Kidney (tissue), 14 donors: Measurements from ENCODE around the gene COL6A1. TPM values are rescaled to one million over a fixed set of nuclear protein-coding genes. Genes with fewer than 3 reads are reported as not detected.

Source experiments
- DNase-seq, 5 donors: peaks; one replicate each; pipeline ENCODE4 v3.0.0-alpha.2; 2013 to 2020
- FAIRE-seq: peaks from 2 replicates; lab custom pipeline; 2012; peaks lifted over from hg19 to GRCh38; lab: Jason Lieb, UNC
- H3K27ac ChIP-seq, 2 donors: one replicate each; pipeline ENCODE4 v1.7.0; 2013; ENCODE audit warnings: low read depth in 2 of 2, low read length in 2 of 2, inconsistent platforms in 1 of 2
- H3K27me3 ChIP-seq: one replicate; pipeline ENCODE4 v1.7.1; 2013; ENCODE audit warnings: low read length, inconsistent platforms; ENCODE audit not compliant: control insufficient read depth, insufficient read depth
- H3K36me3 ChIP-seq, 3 donors: one replicate each; pipeline versions ENCODE4 v1.7.0 to v1.7.1; 2013; ENCODE audit warnings: low read length in 3 of 3, control low read depth in 1 of 3, inconsistent platforms in 1 of 3; ENCODE audit not compliant: insufficient read depth in 3 of 3, control insufficient read depth in 2 of 3
- H3K4me1 ChIP-seq, 3 donors: one replicate each; pipeline versions ENCODE4 v1.7.0 to v1.7.1; 2013; ENCODE audit warnings: low read length in 3 of 3, inconsistent platforms in 1 of 3, low read depth in 1 of 3; ENCODE audit not compliant: control insufficient read depth in 2 of 3, insufficient read depth in 2 of 3
- H3K4me3 ChIP-seq, 3 donors: one replicate each; pipeline versions ENCODE4 v1.7.0 to v1.8.1; 2013; ENCODE audit warnings: low read length in 3 of 3, control low read depth in 1 of 3, inconsistent platforms in 1 of 3
- H3K9ac ChIP-seq, 3 donors: one replicate each; pipeline versions ENCODE4 v1.7.0 to v1.7.1; 2013; ENCODE audit warnings: low read length in 3 of 3, control low read depth in 1 of 3, inconsistent platforms in 1 of 3
- H3K9me3 ChIP-seq, 3 donors: one replicate each; pipeline versions ENCODE4 v1.7.0 to v1.7.1; 2013; ENCODE audit warnings: low read length in 3 of 3, control low read depth in 1 of 3, inconsistent platforms in 1 of 3; ENCODE audit not compliant: control insufficient read depth in 2 of 3, insufficient read depth in 1 of 3
- CTCF ChIP-seq: IDR thresholded peaks from 3 replicates; pipeline ENCODE4 v1.5.1; 2012; ENCODE audit warnings: mild to moderate bottlenecking, moderate library complexity, borderline replicate concordance; ENCODE audit not compliant: insufficient read depth; ENCODE audit errors: extremely low read depth
- intact Hi-C: fragments of 100-400 bp; cut with DNase I; formaldehyde crosslinking; loops from one replicate; pipeline ENCODE4 v1.11.1; 2022
- polyA plus RNA-seq: library from polyadenylated mRNA; stranded (reverse); fragments of 350-450 nt; fragmentation: Illumina TruSeq; extraction: RNeasy Lipid Tissue Mini Kit (QIAGEN cat#74804); gene quantifications from one replicate; pipeline ENCODE4 v1.2.3, GENCODE V29; 2014; ENCODE audit warnings: low read depth, low replicate concordance; ENCODE audit not compliant: insufficient read depth
- total RNA-seq: library from RNA; stranded (reverse); fragmentation: NEBNext Ultra II Directional; extraction: Animal tissue kit (Norgen Biotek cat#: 25700); gene quantifications from one replicate; pipeline ENCODE4 v1.2.1, GENCODE V29; 2021
- donor health status: control.
- donor health status: control.
- donor health status: control.
- donor health status: control.
- donor health status: control.
- donor health status: DM: yes; HTN: yes; CAD: no.
- donor health status: Normal renal cell carcinoma (clear cell type).

Gene COL6A1
- total and polyA plus RNA-seq, 2 donors from 2014 or later, result 112 to 127 TPM

- Histone ChIP-seq H3K27ac (no peak overlapping the region), H3K9me3 (no peaks in the 10 kb centered on the region), H3K36me3 (no peaks in the 10 kb centered on the region), H3K4me1 (no peaks in the 10 kb centered on the region), H3K27me3 (no peaks in the 10 kb centered on the region), H3K4me3 (no peak overlapping the region), H3K9ac (no peak overlapping the region)
- TF ChIP-seq CTCF, result no peak
- intact Hi-C loops, result no loop called here
- FAIRE-seq (no peak), DNase-seq (no peak)
Measured at GRCh38 chr21:46017695-46018094, 36.1 kb downstream of the COL6A1 start.

- Histone ChIP-seq H3K9me3 (no peaks in the 10 kb centered on the region), H3K4me3 (no peak overlapping the region), H3K27me3 (no peaks in the 10 kb centered on the region), H3K27ac (no peak overlapping the region), H3K36me3 (no peaks in the 10 kb centered on the region), H3K9ac (no peak overlapping the region), H3K4me1 (no peaks in the 10 kb centered on the region)
- TF ChIP-seq CTCF, result no peak
- intact Hi-C loops, result no loop called here
- FAIRE-seq, result no peak
- no peak for DNase-seq
Measured at GRCh38 chr21:46018615-46019014, 37.0 kb downstream of the COL6A1 start.

GRCh38 chr21:46020581-46020980 lies 39.0 kb downstream of the COL6A1 start:
- Histone ChIP-seq H3K9me3 (no peaks in the 10 kb centered on the region), H3K4me3 (no peak overlapping the region), H3K27me3 (no peaks in the 10 kb centered on the region), H3K9ac (no peak overlapping the region), H3K36me3 (no peaks in the 10 kb centered on the region), H3K27ac (no peak overlapping the region), H3K4me1 (peaks cover 0 to 2% (median 2%) of the 10 kb centered on the region in 3 donors)
- peak in 1 of 5 donors; percentile 6 for DNase-seq
- no peak for FAIRE-seq
- intact Hi-C loops, result no loop called here
- no peak for TF ChIP-seq CTCF

- Histone ChIP-seq H3K27ac (no peak overlapping the region), H3K9ac (no peak overlapping the region)
- FAIRE-seq, result no peak
Measured at GRCh38 chr21:46021398-46021797, 39.8 kb downstream of the COL6A1 start.

More at GRCh38 chr21:46021398-46021797, 39.8 kb downstream of the COL6A1 start:
- H3K27me3 ChIP-seq, result no peaks in the 10 kb centered on the region
- no peak for DNase-seq
- no peaks in the 10 kb centered on the region for H3K36me3 ChIP-seq
- peaks cover 0 to 2% (median 2%) of the 10 kb centered on the region in 3 donors for H3K4me1 ChIP-seq
- H3K4me3 ChIP-seq, result no peak overlapping the region
- intact Hi-C loops, result no loop called here
- no peak for TF ChIP-seq CTCF
- H3K9me3 ChIP-seq, result no peaks in the 10 kb centered on the region
